OCI-LY3 (cell line): ENCODE data around the gene LPP.

ENCODE experiments used
- H2AFZ ChIP-seq: fragments of 200-600, 300-600 bp; shearing (Covaris generic); 2 replicates; pipeline ENCODE4 v1.6.0; 2014; ENCODE audit warnings: antibody characterized with exemption, low read depth, low read length
- H3K27ac ChIP-seq: fragments of 200-600, 300-600 bp; sonication (generic); 2 replicates; pipeline ENCODE4 v1.5.1; 2014; ENCODE audit warnings: mild to moderate bottlenecking, low read length, moderate library complexity, mixed read lengths
- H3K27me3 ChIP-seq: fragments of 200-600, 300-600 bp; sonication (generic); 2 replicates; pipeline ENCODE4 v1.6.1; 2014; ENCODE audit warnings: low read depth, low read length, mixed read lengths
- H3K36me3 ChIP-seq: fragments of 200-600, 300-600 bp; sonication (generic); replicated peaks from 2 replicates; pipeline ENCODE3; 2014; ENCODE audit warnings: low read depth, low read length, mixed read lengths
- H3K4me1 ChIP-seq: fragments of 300-600, 200-600 bp; sonication (generic); 2 replicates; pipeline ENCODE4 v1.6.1; 2014; ENCODE audit warnings: low read length, mixed read lengths
- H3K4me2 ChIP-seq: fragments of 200-600, 300-600 bp; sonication (generic); 2 replicates; pipeline ENCODE4 v1.6.1; 2014; ENCODE audit warnings: low read length, mixed read lengths
- H3K4me3 ChIP-seq: fragments of 300-600, 200-600 bp; sonication (generic); 2 replicates; pipeline ENCODE4 v1.5.1; 2014; ENCODE audit warnings: antibody characterized with exemption, mild to moderate bottlenecking, low read length, moderate library complexity
- H3K79me2 ChIP-seq: fragments of 300-600, 200-600 bp; shearing (Covaris generic); 2 replicates; pipeline ENCODE4 v1.6.1; 2014; ENCODE audit warnings: mild to moderate bottlenecking, low read length, mixed read lengths
- H3K9ac ChIP-seq: fragments of 300-600, 200-600 bp; shearing (Covaris generic); 2 replicates; pipeline ENCODE4 v1.6.0; 2014; ENCODE audit warnings: mild to moderate bottlenecking, low read length, moderate library complexity
- H3K9me3 ChIP-seq: fragments of 200-600, 300-600 bp; shearing (Covaris generic); 2 replicates; pipeline ENCODE4 v1.6.1; 2014; ENCODE audit warnings: low read length, mixed read lengths; ENCODE audit not compliant: insufficient read depth
- H4K20me1 ChIP-seq: fragments of 200-600, 300-600 bp; sonication (generic); 2 replicates; pipeline ENCODE4 v1.6.1; 2016; ENCODE audit warnings: low read length, mixed read lengths; ENCODE audit not compliant: insufficient read depth
- EZH2phosphoT487 ChIP-seq: fragments of 200-600 bp; shearing (Covaris generic); IDR thresholded peaks from 2 replicates; pipeline ENCODE4 v1.6.1; 2018; ENCODE audit warnings: antibody characterized with exemption, mixed run types, low read depth
- TF ChIP-seq, protein P1 (sequence below): fragments of 200-600, 300-600 bp; sonication (generic); IDR thresholded peaks from 2 replicates; pipeline ENCODE4 v1.5.1; 2014; ENCODE audit warnings: antibody characterized with exemption, low read length, low read depth

Gene LPP

DNA sequence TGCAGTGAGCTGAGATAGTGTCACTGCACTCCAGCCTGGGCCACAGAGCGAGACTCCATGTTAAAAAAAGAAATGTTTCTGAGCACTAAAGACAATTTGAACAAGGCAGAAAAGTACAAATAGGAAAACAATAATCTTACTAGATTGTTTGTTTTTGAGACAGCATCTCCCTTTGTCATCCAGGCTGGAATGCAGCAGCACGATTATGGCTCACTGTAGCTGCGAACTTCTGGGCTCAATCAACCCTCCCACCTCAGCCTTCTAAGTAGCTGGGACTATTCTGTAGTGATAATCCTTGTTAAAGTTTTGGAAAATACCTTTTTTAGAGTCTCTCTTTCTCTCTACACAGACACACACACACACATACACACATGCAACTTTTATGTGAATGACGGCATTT, 107.1 kb downstream of the LPP start:
- no peak overlapping the region for H2AFZ ChIP-seq
- no peak overlapping the region for H3K4me3 ChIP-seq
- H3K27ac ChIP-seq = no peak overlapping the region
- TF ChIP-seq, protein P1, sequence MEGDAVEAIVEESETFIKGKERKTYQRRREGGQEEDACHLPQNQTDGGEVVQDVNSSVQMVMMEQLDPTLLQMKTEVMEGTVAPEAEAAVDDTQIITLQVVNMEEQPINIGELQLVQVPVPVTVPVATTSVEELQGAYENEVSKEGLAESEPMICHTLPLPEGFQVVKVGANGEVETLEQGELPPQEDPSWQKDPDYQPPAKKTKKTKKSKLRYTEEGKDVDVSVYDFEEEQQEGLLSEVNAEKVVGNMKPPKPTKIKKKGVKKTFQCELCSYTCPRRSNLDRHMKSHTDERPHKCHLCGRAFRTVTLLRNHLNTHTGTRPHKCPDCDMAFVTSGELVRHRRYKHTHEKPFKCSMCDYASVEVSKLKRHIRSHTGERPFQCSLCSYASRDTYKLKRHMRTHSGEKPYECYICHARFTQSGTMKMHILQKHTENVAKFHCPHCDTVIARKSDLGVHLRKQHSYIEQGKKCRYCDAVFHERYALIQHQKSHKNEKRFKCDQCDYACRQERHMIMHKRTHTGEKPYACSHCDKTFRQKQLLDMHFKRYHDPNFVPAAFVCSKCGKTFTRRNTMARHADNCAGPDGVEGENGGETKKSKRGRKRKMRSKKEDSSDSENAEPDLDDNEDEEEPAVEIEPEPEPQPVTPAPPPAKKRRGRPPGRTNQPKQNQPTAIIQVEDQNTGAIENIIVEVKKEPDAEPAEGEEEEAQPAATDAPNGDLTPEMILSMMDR = no peak
- TF ChIP-seq EZH2phosphoT487 = no peak
- no peaks in the 10 kb centered on the region for H3K9me3 ChIP-seq
- H3K36me3 ChIP-seq = no peaks in the 10 kb centered on the region
- no peaks in the 10 kb centered on the region for H3K27me3 ChIP-seq
- no peak overlapping the region for H3K4me2 ChIP-seq
- H3K4me1 ChIP-seq = peaks cover 11% of the 10 kb centered on the region
- H3K79me2 ChIP-seq = no peaks in the 10 kb centered on the region
- H4K20me1 ChIP-seq = no peaks in the 10 kb centered on the region
- no peak overlapping the region for H3K9ac ChIP-seq

DNA sequence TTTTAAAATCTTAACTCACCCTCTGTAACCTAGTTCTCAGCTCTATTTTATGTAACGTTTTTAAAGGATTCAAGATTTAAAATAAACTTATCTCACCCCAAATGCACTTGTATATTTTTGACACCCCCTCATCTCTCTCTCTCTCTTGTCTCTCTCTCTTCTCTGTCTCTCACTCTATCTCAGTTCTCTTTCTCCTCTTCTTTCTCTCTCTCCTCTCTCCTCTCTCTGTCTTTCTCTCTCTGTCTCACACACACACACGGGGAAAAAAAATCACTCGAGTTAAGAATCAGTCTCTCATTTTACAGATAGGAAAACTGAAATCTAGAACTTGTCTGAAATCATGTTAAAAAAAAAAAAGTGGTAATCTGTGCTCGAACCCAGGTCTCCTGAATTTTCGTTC, 108.5 kb downstream of the LPP start:
- Histone ChIP-seq H3K4me3 (no peak overlapping the region), H3K9me3 (no peaks in the 10 kb centered on the region), H2AFZ (no peak overlapping the region), H3K4me1 (peaks cover 9% of the 10 kb centered on the region), H3K36me3 (no peaks in the 10 kb centered on the region), H4K20me1 (no peaks in the 10 kb centered on the region), H3K27ac (no peak overlapping the region), H3K79me2 (no peaks in the 10 kb centered on the region), H3K27me3 (no peaks in the 10 kb centered on the region), H3K4me2 (no peak overlapping the region), H3K9ac (no peak overlapping the region)
- no peak for TF ChIP-seq EZH2phosphoT487
- TF ChIP-seq, protein P1 = no peak

DNA sequence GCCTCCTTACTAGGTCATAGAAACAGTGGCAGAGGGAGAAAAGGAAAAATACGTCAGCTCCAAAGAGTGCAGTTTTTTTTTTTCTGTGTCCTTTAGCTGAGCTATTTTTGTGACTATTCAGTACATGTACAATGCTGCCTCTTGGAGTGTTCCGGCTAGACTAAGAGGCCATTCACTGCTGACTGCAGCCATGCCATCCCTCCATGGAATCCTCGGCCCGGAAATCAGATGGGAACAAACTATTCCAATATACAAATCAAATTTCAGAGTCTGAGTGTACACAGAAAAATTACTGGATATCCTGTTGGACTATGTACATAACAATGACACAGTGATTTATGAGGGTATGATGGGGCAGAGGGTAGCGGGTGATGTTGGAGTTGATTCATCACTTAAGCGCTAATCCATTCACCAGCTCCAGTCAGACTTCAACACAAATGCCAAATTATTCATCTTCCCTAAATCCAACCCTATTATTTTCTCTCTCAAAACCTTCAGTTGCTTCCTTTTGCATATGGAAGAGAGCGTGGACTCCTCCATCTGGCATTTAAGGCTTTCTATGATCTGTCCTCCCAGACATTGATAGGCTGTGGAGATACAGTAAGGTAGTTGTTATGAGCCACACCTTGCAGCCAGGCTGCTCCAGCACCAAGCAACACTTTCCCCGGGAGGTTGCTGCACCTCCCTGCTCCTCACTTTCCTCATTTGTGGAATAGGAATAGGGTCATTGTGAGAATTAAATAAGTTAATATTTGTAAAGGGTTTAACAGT, 109.1 kb downstream of the LPP start:
- Histone ChIP-seq H3K9me3 (no peaks in the 10 kb centered on the region), H4K20me1 (no peaks in the 10 kb centered on the region), H2AFZ (no peak overlapping the region), H3K27ac (no peak overlapping the region), H3K27me3 (no peaks in the 10 kb centered on the region), H3K4me2 (no peak overlapping the region), H3K4me3 (no peak overlapping the region), H3K36me3 (no peaks in the 10 kb centered on the region), H3K9ac (no peak overlapping the region), H3K4me1 (peaks cover 5% of the 10 kb centered on the region), H3K79me2 (no peaks in the 10 kb centered on the region)
- TF ChIP-seq, protein P1 = no peak
- no peak for TF ChIP-seq EZH2phosphoT487

DNA sequence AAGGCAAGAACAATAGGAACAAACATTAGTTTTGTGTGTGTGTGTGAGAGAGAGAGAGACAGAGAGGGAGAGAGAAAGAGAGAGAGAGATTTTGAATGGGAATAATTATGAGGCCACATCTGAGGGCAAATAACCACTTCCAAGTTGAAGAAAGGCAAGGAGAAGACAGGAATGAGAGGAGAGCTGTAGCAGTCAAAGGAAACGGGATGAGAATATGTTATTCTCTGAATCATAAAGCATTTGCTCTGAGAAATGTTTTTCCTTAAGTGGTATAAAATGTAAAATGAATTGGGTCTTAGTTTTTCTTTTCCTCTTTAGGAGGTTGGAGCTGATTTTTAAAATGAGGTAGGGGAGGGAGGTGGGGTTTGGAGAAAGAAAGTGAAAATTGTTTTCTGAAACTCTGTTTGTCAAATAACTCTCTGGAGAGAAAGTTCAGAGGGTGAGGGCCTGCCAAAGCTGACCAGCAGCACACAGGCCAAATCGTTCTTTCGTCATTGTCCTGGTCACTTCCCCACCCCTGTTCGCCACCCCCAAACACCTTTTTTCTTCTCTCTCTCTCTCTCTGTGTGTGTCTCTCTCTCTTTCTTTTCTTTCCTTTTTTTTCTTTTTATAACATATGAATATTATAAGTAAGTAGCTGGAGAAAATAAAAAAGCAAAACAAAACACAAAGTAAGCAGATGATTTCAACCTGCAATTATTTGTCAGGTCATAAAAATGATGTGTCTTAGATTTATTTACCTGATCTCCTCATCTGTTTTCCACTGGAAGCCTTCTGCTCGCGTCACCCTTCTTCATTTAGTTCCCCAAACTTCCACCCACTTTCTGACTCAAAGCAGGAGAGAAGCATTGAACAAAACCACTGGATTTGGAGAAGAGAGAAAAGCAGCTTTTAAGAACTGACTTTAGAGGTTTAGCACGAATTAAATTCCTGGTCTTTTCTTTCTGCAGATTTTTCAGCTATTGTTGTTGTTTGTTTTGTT, 110.6 kb downstream of the LPP start:
- no peaks in the 10 kb centered on the region for H4K20me1 ChIP-seq
- no peak overlapping the region for H3K27ac ChIP-seq
- no peaks in the 10 kb centered on the region for H3K36me3 ChIP-seq
- no peaks in the 10 kb centered on the region for H3K27me3 ChIP-seq
- TF ChIP-seq, protein P1 = no peak
- TF ChIP-seq EZH2phosphoT487 = no peak
- H3K4me2 ChIP-seq = no peak overlapping the region
- no peak overlapping the region for H3K9ac ChIP-seq
- peaks cover 5% of the 10 kb centered on the region for H3K4me1 ChIP-seq
- H3K79me2 ChIP-seq = no peaks in the 10 kb centered on the region
- no peak overlapping the region for H2AFZ ChIP-seq
- no peak overlapping the region for H3K4me3 ChIP-seq
- H3K9me3 ChIP-seq = no peaks in the 10 kb centered on the region
